Gastroesophageal sphincter (tissue), 3 donors: ENCODE results near the gene MTCL3.

Experiments used
- CTCF ChIP-seq, 4 experiments: fragments of 200-600 bp in 2 of 4; fragments of 450-650 bp in 2 of 4; sonication (generic) in 1 of 4; IDR thresholded peaks; one replicate each; pipeline ENCODE4 v1.5.1; 2017 to 2019; ENCODE audit warnings: antibody characterized with exemption in 4 of 4, mild to moderate bottlenecking in 2 of 4, moderate library complexity in 2 of 4
- EP300 ChIP-seq: sonication (generic); formaldehyde crosslinking; IDR thresholded peaks from one replicate; pipeline ENCODE4 v1.6.1; 2017; ENCODE audit warnings: antibody characterized with exemption, mild to moderate bottlenecking
- POLR2A ChIP-seq, 2 donors: fragments of 450-650 bp; IDR thresholded peaks; one replicate each; pipeline ENCODE4 v1.6.1; 2017; ENCODE audit warnings: antibody characterized with exemption in 2 of 2, mild to moderate bottlenecking in 2 of 2, moderate library complexity in 1 of 2
- POLR2AphosphoS5 ChIP-seq: sonication (generic); formaldehyde crosslinking; IDR thresholded peaks from one replicate; pipeline ENCODE4 v1.6.1; 2017; ENCODE audit warnings: antibody characterized with exemption

DNA sequence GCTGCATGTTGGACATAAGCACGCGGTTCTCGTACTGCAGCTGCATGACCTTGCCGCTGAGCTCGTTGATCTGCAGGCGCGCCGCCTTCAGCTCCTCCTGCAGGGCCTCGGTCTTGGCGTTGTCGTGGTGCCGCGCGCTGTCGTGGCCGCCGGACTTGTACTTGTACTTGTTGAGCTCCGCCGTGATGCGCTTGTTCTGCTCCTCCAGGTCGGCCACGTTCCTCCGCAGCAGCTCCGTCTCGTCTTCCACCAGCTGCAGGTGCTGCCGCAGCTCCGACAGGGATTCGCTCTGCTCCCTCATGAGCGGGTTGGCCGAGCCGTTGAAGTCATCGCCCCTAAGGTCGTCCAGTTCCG lies 43.3 kb downstream of the MTCL3 start:
- TF ChIP-seq POLR2AphosphoS5 (no peak), CTCF (IDR thresholded peaks at IDR 0.05) (no peak), POLR2A (IDR thresholded peaks at IDR 0.05) (no peak), EP300 (no peak)
